ENCODE data around the gene NRXN3. TPM values are rescaled to one million over a fixed set of nuclear protein-coding genes. Genes with fewer than 3 reads are reported as not detected.

NRXN3 gene
- total RNA-seq, 2 donors from 2014 or later = 1.2 to 7.8 TPM

- Histone ChIP-seq H3K4me3 (no peak overlapping the region), H3K27me3 (no peaks in the 10 kb centered on the region), H3K9ac (ENCODE audit: low read depth in 2 of 2, low read length in 2 of 2) (no peak overlapping the region), H3K27ac (no peak overlapping the region), H3K4me1 (no peaks in the 10 kb centered on the region), H3K36me3 (no peaks in the 10 kb centered on the region), H3K9me3 (no peaks in the 10 kb centered on the region)
- intact Hi-C loops (cut with DNase I) = no loop called here
- DNase-seq = no peak
- TF ChIP-seq CTCF (IDR thresholded peaks at IDR 0.05) = no peak
These were observed 1400.5 kb downstream of the NRXN3 start for GRCh38 chr14:79570648-79571047.

GRCh38 chr14:79571366-79571765 is 1401.2 kb downstream of the NRXN3 start:
- H3K4me1 ChIP-seq = no peaks in the 10 kb centered on the region
- H3K36me3 ChIP-seq = no peaks in the 10 kb centered on the region
- no peak overlapping the region for H3K9ac ChIP-seq (ENCODE audit: low read depth in 2 of 2, low read length in 2 of 2)
- no peak for TF ChIP-seq CTCF (IDR thresholded peaks at IDR 0.05)
- no peak overlapping the region for H3K4me3 ChIP-seq
- intact Hi-C loops (cut with DNase I) = no loop called here
- no peak for DNase-seq
- H3K27ac ChIP-seq = no peak overlapping the region
- no peaks in the 10 kb centered on the region for H3K27me3 ChIP-seq
- no peaks in the 10 kb centered on the region for H3K9me3 ChIP-seq

- no peak for TF ChIP-seq CTCF (IDR thresholded peaks at IDR 0.05)
- no peaks in the 10 kb centered on the region for H3K27me3 ChIP-seq
- H3K36me3 ChIP-seq = no peaks in the 10 kb centered on the region
- no peak overlapping the region for H3K4me3 ChIP-seq
- no peak for DNase-seq
- no peak overlapping the region for H3K9ac ChIP-seq (ENCODE audit: low read depth in 2 of 2, low read length in 2 of 2)
- intact Hi-C loops (cut with DNase I) = no loop called here
- no peaks in the 10 kb centered on the region for H3K9me3 ChIP-seq
- H3K27ac ChIP-seq = no peak overlapping the region
- H3K4me1 ChIP-seq = no peaks in the 10 kb centered on the region
These were observed 1403.3 kb downstream of the NRXN3 start for GRCh38 chr14:79573486-79573885.

GRCh38 chr14:79575032-79575431 is 1404.9 kb downstream of the NRXN3 start:
- intact Hi-C loops (cut with DNase I) = no loop called here
- no peak overlapping the region for H3K9ac ChIP-seq (ENCODE audit: low read depth in 2 of 2, low read length in 2 of 2)
- no peaks in the 10 kb centered on the region for H3K27me3 ChIP-seq
- no peak for DNase-seq
- no peaks in the 10 kb centered on the region for H3K36me3 ChIP-seq
- no peaks in the 10 kb centered on the region for H3K4me1 ChIP-seq
- H3K27ac ChIP-seq = no peak overlapping the region
- no peaks in the 10 kb centered on the region for H3K9me3 ChIP-seq
- no peak overlapping the region for H3K4me3 ChIP-seq
- no peak for TF ChIP-seq CTCF (IDR thresholded peaks at IDR 0.05)

- DNase-seq = no peak
- TF ChIP-seq CTCF (IDR thresholded peaks at IDR 0.05) = no peak
These were observed 1406.3 kb downstream of the NRXN3 start for GRCh38 chr14:79576424-79576823.

GRCh38 chr14:79578470-79578869 is 1408.3 kb downstream of the NRXN3 start:
- H3K27me3 ChIP-seq = no peaks in the 10 kb centered on the region
- no peaks in the 10 kb centered on the region for H3K4me1 ChIP-seq
- no peak overlapping the region for H3K4me3 ChIP-seq
- no peaks in the 10 kb centered on the region for H3K36me3 ChIP-seq
- intact Hi-C loops (cut with DNase I) = no loop called here
- no peak overlapping the region for H3K27ac ChIP-seq
- no peaks in the 10 kb centered on the region for H3K9me3 ChIP-seq
- no peak overlapping the region for H3K9ac ChIP-seq (ENCODE audit: low read depth in 2 of 2, low read length in 2 of 2)
- DNase-seq = no peak
- no peak for TF ChIP-seq CTCF (IDR thresholded peaks at IDR 0.05)

More at GRCh38 chr14:79576424-79576823, 1406.3 kb downstream of the NRXN3 start:
- H3K9ac ChIP-seq (ENCODE audit: low read depth in 2 of 2, low read length in 2 of 2) = no peak overlapping the region
- H3K4me3 ChIP-seq = no peak overlapping the region
- no peaks in the 10 kb centered on the region for H3K9me3 ChIP-seq
- no peaks in the 10 kb centered on the region for H3K27me3 ChIP-seq
- H3K4me1 ChIP-seq = no peaks in the 10 kb centered on the region
- H3K36me3 ChIP-seq = no peaks in the 10 kb centered on the region
- intact Hi-C loops (cut with DNase I) = no loop called here
- no peak overlapping the region for H3K27ac ChIP-seq

All from colonic mucosa (tissue), 4 donors.